IPS-20b (cell line): ENCODE results near the gene ZNF79.

Experiments
- H3K27ac ChIP-seq: one replicate; pipeline ENCODE4 v1.5.1; 2013; ENCODE audit warnings: low read length
- H3K27me3 ChIP-seq: 2 replicates; pipeline ENCODE4 v1.6.1; 2013; ENCODE audit warnings: mild to moderate bottlenecking, low read length, inconsistent platforms; ENCODE audit not compliant: insufficient read depth
- H3K36me3 ChIP-seq: 2 replicates; pipeline ENCODE4 v1.6.1; 2013; ENCODE audit warnings: low read depth, mild to moderate bottlenecking, inconsistent platforms, low read length, moderate library complexity; ENCODE audit not compliant: insufficient read depth
- H3K4me1 ChIP-seq: 2 replicates; pipeline ENCODE4 v1.6.1; 2013; ENCODE audit warnings: mild to moderate bottlenecking, control low read depth, inconsistent platforms, low read length, moderate library complexity; ENCODE audit not compliant: insufficient read depth
- H3K4me3 ChIP-seq: 2 replicates; pipeline ENCODE4 v1.5.1; 2013; ENCODE audit warnings: mild to moderate bottlenecking, low read length, inconsistent platforms
- H3K9ac ChIP-seq: 2 replicates; pipeline ENCODE4 v1.6.1; 2013; ENCODE audit warnings: low read depth, mild to moderate bottlenecking, inconsistent platforms, low read length, moderate library complexity
- H3K9me3 ChIP-seq: 2 replicates; pipeline ENCODE4 v1.6.1; 2013; ENCODE audit warnings: mild to moderate bottlenecking, low read depth, low read length, inconsistent platforms; ENCODE audit not compliant: insufficient read depth

The ZNF79 gene

DNA sequence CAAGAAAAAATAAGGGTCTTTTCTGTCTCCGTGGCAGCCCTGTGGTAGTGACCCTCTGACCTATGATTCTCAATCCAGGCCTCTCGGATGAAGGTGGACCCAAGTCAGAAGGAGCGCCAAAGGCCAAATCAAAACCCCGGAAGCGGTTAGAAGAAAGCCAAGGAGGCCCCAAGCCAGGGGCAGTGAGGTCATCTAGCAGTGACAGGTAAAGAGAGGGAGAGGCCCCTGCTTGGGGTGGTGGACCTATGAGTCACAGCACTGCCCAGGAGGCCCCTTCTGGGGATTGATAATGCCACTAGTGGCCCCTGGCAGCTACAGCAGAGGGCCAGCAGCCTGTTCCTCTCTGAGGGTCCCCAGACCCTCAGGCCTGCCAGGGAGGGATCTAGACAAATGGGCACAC lies 33.6 kb upstream of the ZNF79 start:
- Histone ChIP-seq H3K27ac (no peak overlapping the region), H3K36me3 (no peaks in the 10 kb centered on the region), H3K9me3 (no peaks in the 10 kb centered on the region), H3K9ac (no peak overlapping the region), H3K4me1 (0 out of 2 replicates have a peak, but pooled peaks cover 6% of the 10 kb centered on the region), H3K4me3 (no peak overlapping the region), H3K27me3 (peaks cover 5% of the 10 kb centered on the region)

DNA sequence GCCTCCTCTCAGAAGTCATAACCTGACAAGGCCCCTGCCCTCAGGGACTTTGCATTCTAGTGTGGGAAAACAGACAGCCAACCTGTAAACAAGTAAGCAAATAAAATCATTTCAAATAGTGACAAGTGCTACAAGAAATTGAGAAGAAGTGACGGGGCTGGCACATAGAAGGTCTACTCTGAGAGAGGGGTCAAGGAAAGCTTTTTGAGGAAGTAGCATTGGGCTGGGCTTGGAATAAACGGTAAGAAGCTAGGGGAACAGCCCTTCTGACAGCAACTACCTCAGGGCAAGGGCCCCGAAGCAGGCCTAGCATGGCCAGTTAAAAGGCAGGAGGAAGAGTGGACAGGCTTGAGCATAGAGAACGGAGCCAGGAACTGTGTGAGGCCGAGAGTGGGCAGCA lies 32.0 kb upstream of the ZNF79 start:
- Histone ChIP-seq H3K4me1 (peaks cover 11% of the 10 kb centered on the region; the same call in 1 of the 2 replicates), H3K9ac (no peak overlapping the region), H3K27me3 (peaks cover 10% of the 10 kb centered on the region), H3K36me3 (no peaks in the 10 kb centered on the region), H3K9me3 (no peaks in the 10 kb centered on the region), H3K4me3 (no peak overlapping the region), H3K27ac (no peak overlapping the region)

DNA sequence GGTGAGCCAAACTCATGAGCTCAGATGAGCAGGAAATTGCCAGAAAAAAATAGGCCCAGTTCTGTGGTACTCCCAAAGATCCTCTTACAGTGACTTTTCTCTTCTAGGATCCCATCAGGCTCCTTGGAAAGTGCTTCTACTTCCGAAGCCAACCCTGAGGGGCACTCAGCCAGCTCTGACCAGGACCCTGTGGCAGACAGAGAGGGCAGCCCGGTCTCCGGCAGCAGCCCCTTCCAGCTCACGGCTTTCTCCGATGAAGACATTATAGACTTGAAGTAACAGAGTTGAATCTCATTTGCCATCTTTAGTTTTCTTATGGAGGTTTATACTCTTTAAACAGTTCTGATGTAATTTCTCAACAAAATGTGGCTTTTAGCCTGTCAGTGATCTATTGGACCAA lies 31.2 kb upstream of the ZNF79 start:
- H3K27me3 ChIP-seq = peaks cover 10% of the 10 kb centered on the region
- no peak overlapping the region for H3K27ac ChIP-seq
- no peaks in the 10 kb centered on the region for H3K9me3 ChIP-seq
- H3K4me1 ChIP-seq = peaks cover 11% of the 10 kb centered on the region; the same call in 1 of the 2 replicates
- H3K36me3 ChIP-seq = no peaks in the 10 kb centered on the region
- no peak overlapping the region for H3K9ac ChIP-seq
- H3K4me3 ChIP-seq = no peak overlapping the region

DNA sequence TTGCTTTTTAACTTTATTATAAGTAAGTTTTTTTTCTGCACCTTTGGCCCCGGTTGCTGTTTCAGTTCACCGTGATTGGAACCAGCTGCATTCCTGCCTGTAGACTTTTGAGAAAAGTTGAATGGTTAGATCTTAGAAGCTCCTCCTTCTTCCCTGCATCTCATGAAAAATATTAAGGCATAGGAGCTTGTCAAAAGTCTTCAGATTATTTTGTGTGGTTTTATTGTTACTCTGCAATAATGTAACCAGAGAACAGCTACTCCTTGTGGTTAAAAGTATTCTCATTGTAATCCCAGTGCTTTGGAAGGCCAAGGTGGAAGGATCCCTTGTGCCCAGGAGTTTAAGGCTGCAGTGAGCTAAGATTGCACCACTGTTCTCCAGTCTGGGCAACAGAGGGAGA lies 30.5 kb upstream of the ZNF79 start:
- H3K4me1 ChIP-seq = peaks cover 9% of the 10 kb centered on the region; the same call in 1 of the 2 replicates
- H3K9ac ChIP-seq = no peak overlapping the region
- H3K4me3 ChIP-seq = no peak overlapping the region
- H3K36me3 ChIP-seq = no peaks in the 10 kb centered on the region
- peaks cover 10% of the 10 kb centered on the region for H3K27me3 ChIP-seq
- H3K27ac ChIP-seq = no peak overlapping the region
- H3K9me3 ChIP-seq = no peaks in the 10 kb centered on the region

DNA sequence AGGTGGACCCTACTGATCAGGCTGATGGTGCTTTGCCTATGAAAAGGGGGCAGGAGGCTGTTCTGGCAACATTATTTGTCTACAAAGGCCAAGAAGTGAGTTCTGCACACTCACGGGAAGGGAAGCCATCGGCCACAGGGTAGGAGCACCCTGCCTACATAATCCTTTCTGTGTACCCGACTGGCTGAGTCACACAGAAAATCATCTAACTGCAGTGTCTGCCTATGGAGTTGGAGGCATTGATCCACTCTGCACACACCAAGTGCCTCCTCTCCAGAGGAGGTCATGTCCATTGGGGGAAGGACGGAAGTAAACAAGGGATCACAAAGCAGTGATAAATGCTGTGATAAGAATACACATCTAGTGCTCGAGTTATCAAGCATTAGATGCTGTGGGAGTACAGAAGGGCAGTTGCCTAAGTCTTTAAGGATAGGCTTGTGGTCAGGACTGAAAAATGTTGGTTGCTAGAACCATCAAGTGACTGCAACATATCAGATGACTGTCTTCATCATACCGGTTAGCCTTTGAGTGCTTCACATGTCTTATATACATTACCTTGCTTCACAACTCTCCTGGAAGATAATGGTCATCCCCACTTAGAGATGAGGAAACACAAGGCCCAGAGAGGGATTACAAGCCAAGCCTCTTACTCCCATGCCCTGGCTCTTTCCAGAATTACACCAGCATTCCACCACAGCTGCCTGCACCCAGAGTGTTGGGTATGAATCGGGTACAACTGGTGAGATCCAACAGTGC lies 28.5 kb upstream of the ZNF79 start:
- Histone ChIP-seq H3K4me1 (peaks cover 7% of the 10 kb centered on the region; the same call in 1 of the 2 replicates), H3K27ac (no peak overlapping the region), H3K9ac (peak overlapping the region; percentile 49; the same call in 1 of the 2 replicates), H3K4me3 (peak overlapping the region; percentile 73), H3K36me3 (peaks cover 3% of the 10 kb centered on the region; the same call in 1 of the 2 replicates), H3K27me3 (peaks cover 10% of the 10 kb centered on the region), H3K9me3 (no peaks in the 10 kb centered on the region)

DNA sequence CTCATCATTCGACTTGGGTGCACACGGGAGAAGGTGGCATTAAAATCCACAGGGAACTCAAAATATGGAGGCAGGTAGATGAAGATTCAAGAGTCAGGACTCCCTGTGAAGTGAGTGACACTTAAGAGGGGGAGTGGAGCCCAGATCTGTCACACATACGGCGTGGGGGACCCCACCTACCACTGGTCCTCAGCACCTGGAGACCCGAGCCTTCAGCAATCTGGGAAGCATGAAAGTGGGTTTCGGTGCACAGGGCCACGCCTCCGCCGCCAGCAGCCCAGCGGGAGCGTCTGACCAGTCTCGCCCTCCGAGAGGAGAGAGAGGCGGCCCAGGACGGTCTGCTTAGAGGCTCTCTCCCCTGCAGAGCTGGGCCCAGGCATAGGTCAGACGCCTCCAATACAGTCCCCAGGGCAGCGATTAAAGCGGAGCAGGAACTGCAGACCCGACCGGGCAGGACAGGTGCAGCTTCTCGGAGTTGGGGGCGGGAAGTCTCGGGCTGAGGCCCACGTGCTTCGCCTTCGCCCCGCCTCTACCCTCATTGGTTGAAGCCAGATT lies 27.9 kb upstream of the ZNF79 start:
- Histone ChIP-seq H3K27ac (no peak overlapping the region), H3K4me3 (peak overlapping the region; percentile 73), H3K9me3 (no peaks in the 10 kb centered on the region), H3K4me1 (peaks cover 7% of the 10 kb centered on the region; the same call in 1 of the 2 replicates), H3K36me3 (peaks cover 8% of the 10 kb centered on the region; the same call in 1 of the 2 replicates), H3K27me3 (peaks cover 10% of the 10 kb centered on the region), H3K9ac (peak overlapping the region; percentile 49; the same call in 1 of the 2 replicates)

DNA sequence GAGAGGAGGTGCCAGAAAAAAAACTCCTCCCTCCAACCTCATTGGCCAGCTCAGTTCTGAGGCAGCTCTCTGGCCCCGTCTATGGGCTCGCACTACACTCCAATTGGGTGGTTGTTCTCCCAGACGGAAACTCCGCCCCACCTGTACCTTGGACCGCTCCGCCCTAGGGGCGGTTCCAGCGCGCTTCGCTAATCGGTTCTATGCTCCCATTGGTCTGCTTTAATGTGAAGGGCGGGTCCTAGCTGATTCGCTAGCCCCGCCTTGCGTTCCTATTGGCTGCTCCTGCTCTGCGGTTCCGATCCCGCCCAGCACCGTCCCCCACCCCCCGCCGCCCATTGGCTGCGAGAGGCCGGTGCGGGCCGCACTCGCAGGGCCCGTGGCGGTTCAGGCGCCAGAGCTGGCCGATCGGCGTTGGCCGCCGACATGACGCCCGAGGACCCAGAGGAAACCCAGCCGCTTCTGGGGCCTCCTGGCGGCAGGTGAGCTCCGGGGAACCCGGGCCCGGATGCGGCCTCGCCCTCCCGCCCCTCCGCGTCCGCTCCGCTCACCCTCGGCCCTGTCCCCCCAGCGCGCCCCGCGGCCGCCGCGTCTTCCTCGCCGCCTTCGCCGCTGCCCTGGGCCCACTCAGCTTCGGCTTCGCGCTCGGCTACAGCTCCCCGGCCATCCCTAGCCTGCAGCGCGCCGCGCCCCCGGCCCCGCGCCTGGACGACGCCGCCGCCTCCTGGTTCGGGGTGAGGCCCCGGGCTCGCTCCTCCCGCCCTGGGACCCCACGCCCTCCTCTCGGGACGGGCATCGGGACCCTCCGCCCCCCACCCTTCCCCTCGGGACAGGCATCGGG lies 27.2 kb upstream of the ZNF79 start, which contains the start of gene SLC2A8:
TSS of gene SLC2A8 (plus strand) at position 362 of the 838 bp plus-strand sequence. CDS start at position 424, 62 bp downstream.
- H3K36me3 ChIP-seq = peaks cover 14% of the 10 kb centered on the region; the same call in 1 of the 2 replicates
- peaks cover 10% of the 10 kb centered on the region for H3K27me3 ChIP-seq
- H3K9me3 ChIP-seq = no peaks in the 10 kb centered on the region
- peak within 1 kb of the TSS; percentile 65; the same call in 1 of the 2 replicates for H3K9ac ChIP-seq
- H3K4me1 ChIP-seq = peaks cover 7% of the 10 kb centered on the region; the same call in 1 of the 2 replicates
- H3K4me3 ChIP-seq = peak within 1 kb of the TSS; percentile 79
- H3K27ac ChIP-seq = no peak within 1 kb of the TSS

DNA sequence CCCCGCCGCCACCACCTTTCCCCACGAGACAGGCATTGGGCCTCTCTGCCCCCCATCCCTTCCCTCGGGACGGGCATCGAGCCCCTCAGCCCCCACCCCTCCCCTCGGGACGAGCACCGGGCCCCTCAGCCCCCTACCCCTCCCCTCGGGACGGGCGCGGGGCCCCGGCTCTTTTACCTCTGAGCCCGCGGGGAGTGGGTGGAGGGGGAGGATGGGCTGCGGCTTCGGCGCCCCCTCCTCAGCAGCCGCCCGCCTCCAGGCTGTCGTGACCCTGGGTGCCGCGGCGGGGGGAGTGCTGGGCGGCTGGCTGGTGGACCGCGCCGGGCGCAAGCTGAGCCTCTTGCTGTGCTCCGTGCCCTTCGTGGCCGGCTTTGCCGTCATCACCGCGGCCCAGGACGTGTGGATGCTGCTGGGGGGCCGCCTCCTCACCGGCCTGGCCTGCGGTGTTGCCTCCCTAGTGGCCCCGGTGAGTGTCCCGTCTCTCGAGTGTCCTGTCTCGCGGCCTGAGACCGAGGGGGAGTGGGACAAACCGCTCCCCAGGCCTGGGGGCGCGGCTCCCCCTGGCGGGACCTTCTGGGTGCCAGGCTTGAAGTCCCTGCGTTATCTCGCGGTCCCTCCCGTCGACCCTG lies 26.4 kb upstream of the ZNF79 start:
- peaks cover 7% of the 10 kb centered on the region; the same call in 1 of the 2 replicates for H3K4me1 ChIP-seq
- peaks cover 16% of the 10 kb centered on the region; the same call in 1 of the 2 replicates for H3K36me3 ChIP-seq
- H3K27ac ChIP-seq = no peak overlapping the region
- H3K9me3 ChIP-seq = no peaks in the 10 kb centered on the region
- H3K27me3 ChIP-seq = peaks cover 10% of the 10 kb centered on the region
- H3K4me3 ChIP-seq = peak overlapping the region; percentile 79
- H3K9ac ChIP-seq = peak overlapping the region; percentile 65; the same call in 1 of the 2 replicates

DNA sequence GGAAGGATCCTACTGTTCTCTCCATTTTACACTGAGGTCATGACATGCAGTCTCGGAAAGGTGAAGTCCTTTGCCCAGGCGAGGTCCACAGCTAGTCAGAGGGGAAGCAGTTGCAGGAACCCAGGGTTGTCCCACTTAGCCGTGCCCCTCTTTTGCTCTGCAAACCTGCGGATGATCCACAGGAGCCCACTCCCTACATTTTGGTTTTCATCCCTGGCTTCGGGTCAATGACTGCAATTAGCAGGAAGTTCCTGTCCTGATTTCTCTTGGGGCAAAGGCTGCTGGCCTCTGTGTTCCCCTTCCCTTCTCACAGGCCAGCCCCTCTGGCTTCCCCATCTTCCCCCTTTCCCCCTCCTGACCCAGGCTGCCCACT lies 25.9 kb upstream of the ZNF79 start:
- H3K9ac ChIP-seq = peak overlapping the region; percentile 65; the same call in 1 of the 2 replicates
- H3K9me3 ChIP-seq = no peaks in the 10 kb centered on the region
- H3K4me1 ChIP-seq = peaks cover 7% of the 10 kb centered on the region; the same call in 1 of the 2 replicates
- peaks cover 10% of the 10 kb centered on the region for H3K27me3 ChIP-seq
- H3K4me3 ChIP-seq = peak overlapping the region; percentile 79
- no peak overlapping the region for H3K27ac ChIP-seq
- H3K36me3 ChIP-seq = peaks cover 16% of the 10 kb centered on the region; the same call in 1 of the 2 replicates

DNA sequence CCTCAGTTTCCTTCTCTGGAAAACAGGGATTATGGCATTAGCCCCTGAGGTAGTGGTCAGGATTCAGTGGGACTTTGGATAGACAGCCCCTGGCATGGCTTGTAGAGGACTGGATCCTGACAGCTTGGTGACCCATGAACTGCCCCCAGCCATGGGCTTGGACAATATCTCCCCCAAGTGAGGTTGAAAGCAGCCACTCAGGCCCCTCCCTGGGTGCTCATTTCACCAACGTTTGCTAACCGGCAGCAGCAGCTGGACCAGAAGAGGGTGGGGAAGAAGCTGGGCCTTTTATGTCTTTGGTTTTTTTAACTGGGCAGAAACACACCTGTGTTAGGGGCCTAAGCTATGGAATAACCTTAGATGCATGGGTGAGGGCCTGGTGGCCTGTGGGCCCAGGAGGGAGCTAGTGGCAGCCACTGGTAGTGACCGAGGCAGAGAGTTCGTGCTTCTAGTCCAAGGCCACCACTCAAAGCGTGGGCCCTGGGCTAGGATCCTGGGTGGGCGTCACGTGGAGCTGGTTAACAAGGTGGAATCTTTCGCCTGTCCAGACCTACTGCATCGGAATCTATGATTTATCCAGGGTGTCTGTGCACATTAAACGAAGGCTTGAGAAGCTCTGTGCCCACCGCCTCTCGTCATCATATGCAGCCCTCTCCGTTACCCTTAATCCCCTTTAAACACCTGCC lies 25.3 kb upstream of the ZNF79 start:
- H3K9ac ChIP-seq = no peak overlapping the region; the same call in 1 of the 2 replicates
- H3K27me3 ChIP-seq = peaks cover 10% of the 10 kb centered on the region
- H3K36me3 ChIP-seq = peaks cover 19% of the 10 kb centered on the region; the same call in 1 of the 2 replicates
- peak overlapping the region; percentile 79; the same call in 1 of the 2 replicates for H3K4me3 ChIP-seq
- no peak overlapping the region for H3K27ac ChIP-seq
- peaks cover 7% of the 10 kb centered on the region; the same call in 1 of the 2 replicates for H3K4me1 ChIP-seq
- H3K9me3 ChIP-seq = no peaks in the 10 kb centered on the region
